Heart left ventricle (tissue), 13 donors: ENCODE data around the gene RAB6A.

Experiments used
- CTCF ChIP-seq, 12 donors: fragments of 200-600 bp; sonication (generic) in 4 of 12; IDR thresholded peaks; one replicate each; pipeline versions ENCODE4 v1.5.0 to v1.8.0; 2018 to 2022; ENCODE audit warnings: antibody characterized with exemption in 12 of 12, mild to moderate bottlenecking in 5 of 12
- POLR2A ChIP-seq, 2 donors: fragments of 450-650 bp; IDR thresholded peaks; one replicate each; pipeline ENCODE4 v1.6.1; 2017; ENCODE audit warnings: antibody characterized with exemption in 2 of 2, mild to moderate bottlenecking in 2 of 2, moderate library complexity in 2 of 2
- donor health status: ischemic (EF 13 %, LVEDD 7.1; RV severe dilation, severe dysfunction).
- donor health status: DM: no; HTN: yes; CAD: no.
- donor health status: DM: no; HTN: no; CAD: no.
- donor health status: ischemic (EF 25% LVEDD 6.9; RV normal size, moderate dysfunction).
- donor health status: ischemic (EF 25% LVEDD 5.7; RV mildly dilated, moderate dysfunction).
- donor health status: ischemic (EF 35%, LVEDD 5.7; RV mildly dilated, moderate dysfunction).
- donor health status: nonischemic (EF 11% LVEDD 7.7; RV severe dilation, severe dysfunction).
- donor health status: DM: yes; HTN: yes; CAD: no.
- donor health status: PGD.
- donor health status: ischemic (EF 29% LVEDD 5.4; RV normal size, mild dysfunction).
- donor health status: nonischemic (EF 23%, LVEDD 6.1; RV moderate dilation, normal function).

GRCh38 chr11:73748300-73748699 lies 12.6 kb downstream of the RAB6A start:
- TF ChIP-seq CTCF (IDR thresholded peaks at IDR 0.05) (no peak), POLR2A (IDR thresholded peaks at IDR 0.05) (no peak)
